Memory B cell (primary cell): ENCODE measurements around the gene ISG20L2.
A peak's percentile ranks its signal among the peaks of the same experiment; 100 is the strongest.

Experiments used
- ATAC-seq: fragments of 150-1000 bp; cut with Tn5 transposase; 2 replicates; pipeline ENCODE4 v1.10.0; 2021; ENCODE audit warnings: low read depth, mild to moderate bottlenecking, moderate library complexity
- DNase-seq, 2 donors: peaks; one replicate each; pipeline ENCODE4 v3.0.0; 2022; ENCODE audit warnings: low spot score in 2 of 2
- H3K27ac Mint-ChIP-seq: one replicate; pipeline ENCODE4 v1.8.0; 2022; ENCODE audit warnings: mild to moderate bottlenecking, moderate library complexity, mixed read lengths
- H3K27me3 Mint-ChIP-seq: one replicate; pipeline ENCODE4 v1.8.0; 2022; ENCODE audit warnings: mixed read lengths
- H3K36me3 Mint-ChIP-seq: one replicate; pipeline ENCODE4 v1.8.0; 2022; ENCODE audit warnings: mild to moderate bottlenecking, mixed read lengths
- H3K4me1 Mint-ChIP-seq: one replicate; pipeline ENCODE4 v1.8.0; 2022; ENCODE audit warnings: mixed read lengths
- H3K4me3 Mint-ChIP-seq: one replicate; pipeline ENCODE4 v1.8.0; 2022; ENCODE audit warnings: mild to moderate bottlenecking, moderate library complexity, mixed read lengths
- H3K9me3 Mint-ChIP-seq: one replicate; pipeline ENCODE4 v1.8.0; 2022; ENCODE audit warnings: mixed read lengths

ISG20L2 gene

GRCh38 chr1:156689035-156689952 lies 39.3 kb downstream of the ISG20L2 start:
- H3K4me3 Mint-ChIP-seq, result peak overlapping the region; percentile 32
- no peak overlapping the region for H3K27ac Mint-ChIP-seq
- ATAC-seq, result peak; percentile 95
- no peaks in the 10 kb centered on the region for H3K36me3 Mint-ChIP-seq
- peak; percentile 74 to 75 for DNase-seq
- peaks cover 16% of the 10 kb centered on the region for H3K4me1 Mint-ChIP-seq
- peaks cover 36% of the 10 kb centered on the region for H3K27me3 Mint-ChIP-seq
- H3K9me3 Mint-ChIP-seq, result no peaks in the 10 kb centered on the region

- H3K36me3 Mint-ChIP-seq, result no peaks in the 10 kb centered on the region
- DNase-seq (no peak), ATAC-seq (peak; percentile 58)
- no peaks in the 10 kb centered on the region for H3K9me3 Mint-ChIP-seq
- H3K27ac Mint-ChIP-seq, result no peak overlapping the region
- peaks cover 23% of the 10 kb centered on the region for H3K27me3 Mint-ChIP-seq
- H3K4me1 Mint-ChIP-seq, result peaks cover 7% of the 10 kb centered on the region
- H3K4me3 Mint-ChIP-seq, result no peak overlapping the region
Observed at GRCh38 chr1:156684227-156684782, 44.3 kb downstream of the ISG20L2 start.

GRCh38 chr1:156682166-156682890 lies 46.2 kb downstream of the ISG20L2 start:
- ATAC-seq, result peak; percentile 29
- Mint-ChIP-seq H3K27ac (no peak overlapping the region), H3K4me3 (no peak overlapping the region), H3K4me1 (peaks cover 15% of the 10 kb centered on the region), H3K9me3 (no peaks in the 10 kb centered on the region), H3K36me3 (no peaks in the 10 kb centered on the region), H3K27me3 (peaks cover 26% of the 10 kb centered on the region)
- DNase-seq, result no peak

GRCh38 chr1:156681196-156681960 lies 47.2 kb downstream of the ISG20L2 start:
- ATAC-seq (no peak), DNase-seq (no peak)
- Mint-ChIP-seq H3K27me3 (peaks cover 27% of the 10 kb centered on the region), H3K4me3 (no peak overlapping the region), H3K36me3 (no peaks in the 10 kb centered on the region), H3K27ac (no peak overlapping the region), H3K4me1 (peaks cover 15% of the 10 kb centered on the region), H3K9me3 (no peaks in the 10 kb centered on the region)

- no peak overlapping the region for H3K4me3 Mint-ChIP-seq
- no peaks in the 10 kb centered on the region for H3K36me3 Mint-ChIP-seq
- no peak for ATAC-seq
- no peaks in the 10 kb centered on the region for H3K9me3 Mint-ChIP-seq
- H3K4me1 Mint-ChIP-seq, result peaks cover 15% of the 10 kb centered on the region
- DNase-seq, result no peak
- H3K27me3 Mint-ChIP-seq, result peaks cover 29% of the 10 kb centered on the region
- H3K27ac Mint-ChIP-seq, result no peak overlapping the region
Observed at GRCh38 chr1:156680056-156680455, 48.5 kb downstream of the ISG20L2 start.

- H3K4me3 Mint-ChIP-seq, result no peak overlapping the region
- H3K4me1 Mint-ChIP-seq, result peaks cover 8% of the 10 kb centered on the region
- H3K36me3 Mint-ChIP-seq, result no peaks in the 10 kb centered on the region
- DNase-seq (no peak), ATAC-seq (no peak)
- H3K27me3 Mint-ChIP-seq, result peaks cover 18% of the 10 kb centered on the region
- H3K9me3 Mint-ChIP-seq, result no peaks in the 10 kb centered on the region
- H3K27ac Mint-ChIP-seq, result no peak overlapping the region
Observed at GRCh38 chr1:156677616-156678596, 50.7 kb downstream of the ISG20L2 start.

- Mint-ChIP-seq H3K27ac (no peak within 1 kb of the TSS), H3K27me3 (peaks cover 17% of the 10 kb centered on the region), H3K4me1 (peaks cover 8% of the 10 kb centered on the region), H3K36me3 (no peaks in the 10 kb centered on the region), H3K9me3 (no peaks in the 10 kb centered on the region), H3K4me3 (peak within 1 kb of the TSS; percentile 33)
- DNase-seq, result no peak
- ATAC-seq, result no peak
Observed at GRCh38 chr1:156676820-156677615, 51.5 kb downstream of the ISG20L2 start, which contains the start of gene NES. NES (minus strand) TSS chr1:156677407; CDS start chr1:156677264, 143 bp downstream.

- DNase-seq (no peak), ATAC-seq (no peak)
- Mint-ChIP-seq H3K27me3 (peaks cover 17% of the 10 kb centered on the region), H3K4me3 (no peak overlapping the region), H3K36me3 (no peaks in the 10 kb centered on the region), H3K4me1 (peaks cover 8% of the 10 kb centered on the region), H3K27ac (no peak overlapping the region), H3K9me3 (no peaks in the 10 kb centered on the region)
Observed at GRCh38 chr1:156676114-156676819, 52.3 kb downstream of the ISG20L2 start.

GRCh38 chr1:156675210-156676113 lies 53.1 kb downstream of the ISG20L2 start:
- Mint-ChIP-seq H3K27ac (no peak overlapping the region), H3K4me3 (no peak overlapping the region), H3K9me3 (no peaks in the 10 kb centered on the region), H3K27me3 (peaks cover 17% of the 10 kb centered on the region), H3K4me1 (peaks cover 8% of the 10 kb centered on the region), H3K36me3 (no peaks in the 10 kb centered on the region)
- ATAC-seq (no peak), DNase-seq (no peak)

GRCh38 chr1:156673387-156674121 lies 55.0 kb downstream of the ISG20L2 start:
- ATAC-seq (no peak), DNase-seq (no peak)
- no peaks in the 10 kb centered on the region for H3K9me3 Mint-ChIP-seq
- H3K4me1 Mint-ChIP-seq, result peaks cover 8% of the 10 kb centered on the region
- H3K36me3 Mint-ChIP-seq, result no peaks in the 10 kb centered on the region
- peaks cover 12% of the 10 kb centered on the region for H3K27me3 Mint-ChIP-seq
- no peak overlapping the region for H3K27ac Mint-ChIP-seq
- H3K4me3 Mint-ChIP-seq, result no peak overlapping the region
